K562 (cell line): ENCODE results near the gene NXN. TPM values are rescaled to one million over a fixed set of nuclear protein-coding genes. Genes with fewer than 3 reads are reported as not detected.

Experiments
- CBX1 ChIP-seq: sonication (generic); IDR thresholded peaks from 2 replicates; pipeline ENCODE4 v1.6.1; 2016; ENCODE audit warnings: antibody characterized with exemption, low read depth, mild to moderate bottlenecking
- CC2D1A ChIP-seq: fragments of 450-650 bp; IDR thresholded peaks from 2 replicates; pipeline ENCODE4 v1.6.1; 2017; ENCODE audit warnings: mild to moderate bottlenecking
- CTCF ChIP-seq, 3 experiments: IDR thresholded peaks in 2 of 3; conservative IDR thresholded peaks in 1 of 3; 2 replicates each; pipeline ENCODE4 v1.5.1; 2011 to 2012; ENCODE audit warnings: low read length in 3 of 3, mild to moderate bottlenecking in 3 of 3, control low read depth in 2 of 3, improper control_type of control experiment in 1 of 3, inconsistent platforms in 1 of 3, low read depth in 1 of 3, mixed read lengths in 1 of 3, moderate library complexity in 1 of 3; ENCODE audit not compliant: insufficient read depth in 2 of 3
- DPF2 ChIP-seq: fragments of 450-650 bp; IDR thresholded peaks from 2 replicates; pipeline ENCODE4 v1.6.1; 2016
- HEY1 ChIP-seq: fragments of 250-450 bp; sonication (Bioruptor Pico); IDR thresholded peaks from 2 replicates; pipeline ENCODE4 v1.5.0; 2020; ENCODE audit warnings: mild to moderate bottlenecking, moderate library complexity, borderline replicate concordance
- HINFP ChIP-seq: fragments of 450-650 bp; conservative IDR thresholded peaks from 2 replicates; pipeline ENCODE4 v1.6.1; 2016; ENCODE audit warnings: missing genetic modification characterization, low read depth, mild to moderate bottlenecking, control low read depth, missing compliant biosample characterization
- HMBOX1 ChIP-seq: sonication (generic); IDR thresholded peaks from 2 replicates; pipeline ENCODE4 v1.6.1; 2016
- KLF13 ChIP-seq: fragments of 450-650 bp; IDR thresholded peaks from 2 replicates; pipeline ENCODE4 v1.6.1; 2016; ENCODE audit warnings: missing genetic modification characterization, low read depth, mild to moderate bottlenecking, missing compliant biosample characterization, moderate library complexity, borderline replicate concordance
- NELFE ChIP-seq: IDR thresholded peaks from 2 replicates; pipeline ENCODE4 v1.6.1; 2011; ENCODE audit warnings: mild to moderate bottlenecking; ENCODE audit not compliant: insufficient read depth, insufficient read length
- OTX1 ChIP-seq: fragments of 450-650 bp; formaldehyde crosslinking; IDR thresholded peaks from 2 replicates; pipeline ENCODE4 v1.4.0; 2022; ENCODE audit warnings: mild to moderate bottlenecking
- PKNOX1 ChIP-seq: fragments of 450-650 bp; IDR thresholded peaks from 2 replicates; pipeline ENCODE4 v1.6.1; 2016
- SMAD3 ChIP-seq: fragments of 450-650 bp; formaldehyde crosslinking; conservative IDR thresholded peaks from 2 replicates; pipeline ENCODE4 v1.4.0; 2020; ENCODE audit warnings: mild to moderate bottlenecking
- SREBF2 ChIP-seq: sonication (generic); formaldehyde crosslinking; IDR thresholded peaks from 2 replicates; pipeline ENCODE4 v1.4.0; 2020; ENCODE audit warnings: mild to moderate bottlenecking, missing genetic modification reagents
- STAT5A ChIP-seq: IDR thresholded peaks from 2 replicates; pipeline ENCODE4 v1.6.1; 2012; ENCODE audit warnings: low read length, inconsistent platforms, borderline replicate concordance
- TRIM24 ChIP-seq, 2 experiments: fragments of 450-650 bp; IDR thresholded peaks; 2 replicates each; pipeline ENCODE4 v1.6.1; 2016
- UBTF ChIP-seq, 2 experiments: IDR thresholded peaks; 2 replicates each; pipeline ENCODE4 v1.6.1; 2012; ENCODE audit warnings: improper control_type of control experiment in 2 of 2, low read depth in 2 of 2, low read length in 2 of 2, borderline replicate concordance in 1 of 2
- ZNF512 ChIP-seq: IDR thresholded peaks from 2 replicates; pipeline ENCODE4 v1.6.1; 2016; ENCODE audit warnings: missing genetic modification characterization, missing compliant biosample characterization
- polyA plus RNA-seq, 8 experiments: library from polyadenylated mRNA; depleted of rRNA in 4 of 8; stranded (reverse) in 5 of 8; unstranded in 3 of 8; fragments of >200 nt; fragmentation: Nextera tagmentation in 2 of 8; fragmentation: Illumina TruSeq in 1 of 8; extraction: Ambion mirVana in 2 of 8; extraction: Trizol in 1 of 8; gene quantifications; 2 replicates each; pipeline versions ENCODE4 v1.2.1 to v1.2.3, GENCODE V29; 2011 to 2014; ENCODE audit warnings: inconsistent platforms in 1 of 8, missing spikeins in 1 of 8
- total RNA-seq, 7 experiments: library from RNA; depleted of rRNA in 6 of 7; stranded (reverse); fragments of >200 nt in 6 of 7; fragmentation: Illumina TruSeq in 2 of 7; extraction: Trizol in 2 of 7; gene quantifications; 2 replicates each; pipeline versions ENCODE4 v1.2.1 to v1.2.3, GENCODE V29; 2011 to 2021; ENCODE audit warnings: low replicate concordance in 1 of 7

Gene NXN
- total and polyA plus RNA-seq, 9 of the 15 experiments (the other 6 are each of a cell fraction or from before 2014, with no cell fraction given), result 0.08 to 0.39 (median 0.29) TPM; not detected in 5

- TF ChIP-seq ZNF512 (no peak), SMAD3 (CRISPR knock-in tag) (no peak), CC2D1A (no peak), SREBF2 (no peak), KLF13 (tag) (no peak), DPF2 (no peak), STAT5A (no peak), TRIM24 (IDR thresholded peaks at IDR 0.05) (no peak), NELFE (no peak), CTCF (IDR thresholded peaks at IDR 0.05 in 2 of 3, conservative IDR thresholded peaks at IDR 0.05 in 1 of 3; ENCODE audit: insufficient read depth in 2 of 3, low read depth in 1 of 3, low read length in 3 of 3) (peak; percentile 77 to 82 (median 81)), OTX1 (CRISPR knock-in tag) (0 out of 2 replicates have a peak, but pooled peaks have one; percentile 33), UBTF (IDR thresholded peaks at IDR 0.05; ENCODE audit: borderline replicate concordance in 1 of 2, low read depth in 2 of 2, low read length in 2 of 2) (no peak), HMBOX1 (no peak), HEY1 (no peak), PKNOX1 (0 out of 2 replicates have a peak, but pooled peaks have one; percentile 23), CBX1 (no peak), HINFP (tag) (no peak)
Observed at GRCh38 chr17:752002-752619, 227.5 kb downstream of the NXN start, which contains the start of gene GEMIN4 (continued).
